GM18498 (cell line): ENCODE results near the gene PDLIM4.
A peak's percentile ranks its signal among the peaks of the same experiment; 100 is the strongest.

Source experiments
- ATAC-seq: cut with Tn5 transposase; IDR thresholded peaks from one replicate; pipeline ENCODE4 v1.9.1; 2021; ENCODE audit warnings: mild to moderate bottlenecking, moderate library complexity; ENCODE audit not compliant: unreplicated experiment

Gene PDLIM4

GRCh38 chr5:132253008-132253441 lies 4.5 kb upstream of the PDLIM4 start:
- no peak for ATAC-seq

GRCh38 chr5:132253452-132254320 lies 3.8 kb upstream of the PDLIM4 start:
- no peak for ATAC-seq

GRCh38 chr5:132254321-132254977 lies 3.0 kb upstream of the PDLIM4 start:
- no peak for ATAC-seq

- no peak for ATAC-seq
Measured at GRCh38 chr5:132256086-132256782, 1.3 kb upstream of the PDLIM4 start.

GRCh38 chr5:132256783-132257130 lies 739 bp upstream of the PDLIM4 start:
- no peak for ATAC-seq

- ATAC-seq = no peak
Measured at GRCh38 chr5:132258102-132259068, 889 bp downstream of the PDLIM4 start.

- ATAC-seq = no peak
Measured at GRCh38 chr5:132259069-132259851, 1.8 kb downstream of the PDLIM4 start.

- no peak for ATAC-seq
Measured at GRCh38 chr5:132260051-132260450, 2.6 kb downstream of the PDLIM4 start.

GRCh38 chr5:132260714-132261551 lies 3.4 kb downstream of the PDLIM4 start:
- ATAC-seq = peak; percentile 47

- no peak for ATAC-seq
Measured at GRCh38 chr5:132261881-132262845, 4.7 kb downstream of the PDLIM4 start.

- no peak for ATAC-seq
Measured at GRCh38 chr5:132262882-132263547, 5.5 kb downstream of the PDLIM4 start.

GRCh38 chr5:132263548-132264261 lies 6.2 kb downstream of the PDLIM4 start:
- no peak for ATAC-seq

- ATAC-seq = no peak
Measured at GRCh38 chr5:132264546-132265335, 7.2 kb downstream of the PDLIM4 start.

- no peak for ATAC-seq
Measured at GRCh38 chr5:132265336-132266030, 8.0 kb downstream of the PDLIM4 start.
